Large intestine (tissue), 3 donors: ENCODE measurements around the gene HSPB7. TPM values are rescaled to one million over a fixed set of nuclear protein-coding genes. Genes with fewer than 3 reads are reported as not detected.
A peak's percentile ranks its signal among the peaks of the same experiment; 100 is the strongest.
"Not testable (repeated sequence)": the region's sequence is repeated elsewhere in the genome, so short reads cannot be mapped to it uniquely, and the experiment has no call there.

ENCODE experiments used
- DNase-seq, 2 donors: peaks; one replicate each; pipeline versions ENCODE4 v3.0.0 to v3.0.0-alpha.2; 2013
- H3K27ac ChIP-seq: one replicate; pipeline ENCODE4 v1.5.1; 2013; ENCODE audit warnings: low read length
- H3K27me3 ChIP-seq: 2 replicates; pipeline ENCODE4 v1.6.1; 2013; ENCODE audit warnings: low read length; ENCODE audit not compliant: control insufficient read depth, insufficient read depth
- H3K36me3 ChIP-seq: 2 replicates; pipeline ENCODE4 v1.6.1; 2013; ENCODE audit warnings: low read length; ENCODE audit not compliant: control insufficient read depth, insufficient read depth
- H3K4me1 ChIP-seq: one replicate; pipeline ENCODE4 v1.6.1; 2013; ENCODE audit warnings: low read length; ENCODE audit not compliant: control insufficient read depth, insufficient read depth
- H3K4me3 ChIP-seq: one replicate; pipeline ENCODE4 v1.5.1; 2013; ENCODE audit warnings: low read length
- H3K9me3 ChIP-seq: one replicate; pipeline ENCODE4 v1.6.1; 2013; ENCODE audit warnings: mild to moderate bottlenecking, low read depth, low read length, moderate library complexity; ENCODE audit not compliant: control insufficient read depth
- WGBS: methylation state at CpG from one replicate; pipeline ENCODE4 v1.1.5; 2013; ENCODE audit warnings: low lambda C conversion rate; ENCODE audit not compliant: insufficient coverage; 5-methylcytosine and 5-hydroxymethylcytosine counted together
- polyA plus RNA-seq: library from polyadenylated mRNA; unstranded; fragments of 120-200 nt; gene quantifications from one replicate; pipeline ENCODE4 v1.2.1, GENCODE V29; 2013

The HSPB7 gene
- polyA plus RNA-seq, 1 donor: 13.2 TPM

GRCh38 chr1:16022393-16022792, 4.5 kb upstream of the HSPB7 start:
- whole genome bisulfite sequencing: no CpG with 5 or more reads among the region's 11 CpGs
- no peak overlapping the region for H3K27ac ChIP-seq
- no peak for DNase-seq
- H3K36me3 ChIP-seq: no peaks in the 10 kb centered on the region
- H3K4me1 ChIP-seq: peaks cover 26% of the 10 kb centered on the region
- H3K4me3 ChIP-seq: no peak overlapping the region
- H3K27me3 ChIP-seq: no peaks in the 10 kb centered on the region
- H3K9me3 ChIP-seq: no peaks in the 10 kb centered on the region

- no peak within 1 kb of the TSS for H3K4me3 ChIP-seq
- no CpG with 5 or more reads among the region's 6 CpGs for WGBS
- H3K27ac ChIP-seq: no peak within 1 kb of the TSS
- no peaks in the 10 kb centered on the region for H3K27me3 ChIP-seq
- DNase-seq: no peak
- no peaks in the 10 kb centered on the region for H3K9me3 ChIP-seq
- no peaks in the 10 kb centered on the region for H3K36me3 ChIP-seq
- peaks cover 20% of the 10 kb centered on the region for H3K4me1 ChIP-seq
Measured at GRCh38 chr1:16021681-16022080, 3.8 kb upstream of the HSPB7 start, which contains the start of gene CLCNKA. Gene CLCNKA, plus strand, starts transcription at chr1:16022036. Its CDS starts 584 bp downstream, at chr1:16022620.

GRCh38 chr1:16020878-16021277, 3.0 kb upstream of the HSPB7 start:
- peaks cover 20% of the 10 kb centered on the region for H3K4me1 ChIP-seq
- WGBS: no CpG with 5 or more reads among the region's 9 CpGs
- H3K27ac ChIP-seq, H3K27me3 ChIP-seq, H3K9me3 ChIP-seq, H3K36me3 ChIP-seq, H3K4me3 ChIP-seq, DNase-seq: not testable (repeated sequence)

GRCh38 chr1:16020325-16020724, 2.5 kb upstream of the HSPB7 start:
- Histone ChIP-seq H3K4me3 (no peak overlapping the region), H3K9me3 (peaks cover 4% of the 10 kb centered on the region), H3K27me3 (no peaks in the 10 kb centered on the region), H3K27ac (no peak overlapping the region), H3K4me1 (peaks cover 20% of the 10 kb centered on the region), H3K36me3 (no peaks in the 10 kb centered on the region)
- no peak for DNase-seq
- WGBS: no CpG with 5 or more reads among the region's 6 CpGs

- H3K9me3 ChIP-seq: peaks cover 4% of the 10 kb centered on the region
- H3K27ac ChIP-seq: peak overlapping the region; percentile 89
- no peaks in the 10 kb centered on the region for H3K36me3 ChIP-seq
- no peak overlapping the region for H3K4me3 ChIP-seq
- WGBS: no CpG with 5 or more reads among the region's 9 CpGs
- peaks cover 24% of the 10 kb centered on the region for H3K4me1 ChIP-seq
- no peaks in the 10 kb centered on the region for H3K27me3 ChIP-seq
- no peak for DNase-seq
Measured at GRCh38 chr1:16019644-16020277, 1.9 kb upstream of the HSPB7 start.

- H3K4me3 ChIP-seq: no peak overlapping the region
- no peaks in the 10 kb centered on the region for H3K36me3 ChIP-seq
- H3K9me3 ChIP-seq: peaks cover 4% of the 10 kb centered on the region
- H3K27me3 ChIP-seq: no peaks in the 10 kb centered on the region
- no peak for DNase-seq
- peak overlapping the region; percentile 89 for H3K27ac ChIP-seq
- peaks cover 24% of the 10 kb centered on the region for H3K4me1 ChIP-seq
- WGBS: no CpG with 5 or more reads among the region's 23 CpGs
Measured at GRCh38 chr1:16018749-16019643, 1.2 kb upstream of the HSPB7 start.

- no CpG with 5 or more reads among the region's 4 CpGs for WGBS
- H3K9me3 ChIP-seq: peaks cover 6% of the 10 kb centered on the region
- no peaks in the 10 kb centered on the region for H3K27me3 ChIP-seq
- H3K4me3 ChIP-seq: no peak overlapping the region
- peaks cover 29% of the 10 kb centered on the region for H3K4me1 ChIP-seq
- peak overlapping the region; percentile 89 for H3K27ac ChIP-seq
- no peak for DNase-seq
- no peaks in the 10 kb centered on the region for H3K36me3 ChIP-seq
Measured at GRCh38 chr1:16018308-16018707, 465 bp upstream of the HSPB7 start.

GRCh38 chr1:16017076-16017460, 775 bp downstream of the HSPB7 start:
- Histone ChIP-seq H3K9me3 (peaks cover 9% of the 10 kb centered on the region), H3K36me3 (no peaks in the 10 kb centered on the region), H3K27me3 (peaks cover 4% of the 10 kb centered on the region), H3K4me1 (peaks cover 38% of the 10 kb centered on the region), H3K27ac (peak overlapping the region; percentile 89), H3K4me3 (peak overlapping the region; percentile 19)
- no CpG with 5 or more reads among the region's 10 CpGs for WGBS
- no peak for DNase-seq

GRCh38 chr1:16015960-16016901, 1.6 kb downstream of the HSPB7 start:
- Histone ChIP-seq H3K27me3 (peaks cover 4% of the 10 kb centered on the region), H3K36me3 (no peaks in the 10 kb centered on the region), H3K27ac (peak overlapping the region; percentile 15), H3K4me3 (peak overlapping the region; percentile 19), H3K4me1 (peaks cover 31% of the 10 kb centered on the region), H3K9me3 (peaks cover 9% of the 10 kb centered on the region)
- WGBS: 80% methylated on average over 1 of the region's 23 CpGs
- DNase-seq: no peak

- Histone ChIP-seq H3K27me3 (peaks cover 4% of the 10 kb centered on the region), H3K9me3 (peaks cover 9% of the 10 kb centered on the region), H3K27ac (no peak overlapping the region), H3K4me1 (peaks cover 30% of the 10 kb centered on the region), H3K36me3 (no peaks in the 10 kb centered on the region), H3K4me3 (no peak overlapping the region)
- DNase-seq: no peak
- no CpG with 5 or more reads among the region's 25 CpGs for WGBS
Measured at GRCh38 chr1:16015491-16015890, 2.4 kb downstream of the HSPB7 start.
